ENCODE data around the gene COL19A1. TPM values are rescaled to one million over a fixed set of nuclear protein-coding genes. Genes with fewer than 3 reads are reported as not detected.

Gene COL19A1
- polyA plus RNA-seq, 1 of the 3 experiments (the other 2 are of a cell fraction): 0.15 TPM

DNA sequence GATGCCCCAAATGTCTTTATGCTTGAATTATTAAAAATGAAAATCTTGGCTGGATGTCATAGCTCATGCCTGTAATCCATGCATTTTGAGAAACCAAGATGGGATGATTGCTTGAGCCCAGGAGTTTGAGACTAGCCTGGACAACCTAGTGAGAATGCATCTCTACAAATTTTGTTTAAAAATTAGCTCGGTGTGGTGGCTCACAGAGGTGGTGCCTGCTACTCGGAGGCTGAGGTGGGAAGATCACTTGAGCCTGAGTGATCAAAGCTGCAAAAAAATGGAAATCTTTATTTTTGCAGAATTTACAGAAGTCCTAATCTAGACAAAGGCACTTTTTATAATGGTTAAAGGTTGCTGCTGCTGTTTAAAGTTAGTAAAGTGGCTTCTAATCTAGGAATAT, 20.0 kb upstream of the COL19A1 start (continued):
- TF ChIP-seq, protein P1, sequence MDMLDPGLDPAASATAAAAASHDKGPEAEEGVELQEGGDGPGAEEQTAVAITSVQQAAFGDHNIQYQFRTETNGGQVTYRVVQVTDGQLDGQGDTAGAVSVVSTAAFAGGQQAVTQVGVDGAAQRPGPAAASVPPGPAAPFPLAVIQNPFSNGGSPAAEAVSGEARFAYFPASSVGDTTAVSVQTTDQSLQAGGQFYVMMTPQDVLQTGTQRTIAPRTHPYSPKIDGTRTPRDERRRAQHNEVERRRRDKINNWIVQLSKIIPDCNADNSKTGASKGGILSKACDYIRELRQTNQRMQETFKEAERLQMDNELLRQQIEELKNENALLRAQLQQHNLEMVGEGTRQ (IDR thresholded peaks at IDR 0.05; ENCODE audit: borderline replicate concordance, low read depth, low read length): no peak
- TF ChIP-seq EP300 (IDR thresholded peaks at IDR 0.05; ENCODE audit: borderline replicate concordance in 1 of 2, low read depth in 1 of 2, low read length in 1 of 2) (no peak), NFIC (IDR thresholded peaks at IDR 0.05; ENCODE audit: borderline replicate concordance) (no peak), USF1 (IDR thresholded peaks at IDR 0.05; ENCODE audit: borderline replicate concordance, low read depth) (no peak)

GRCh38 chr6:69846770-69847491, 19.4 kb upstream of the COL19A1 start:
- Histone ChIP-seq H3K36me3 (replicated peaks in 1 of 2; ENCODE audit: control insufficient read depth in 1 of 2, insufficient read depth in 2 of 2, low read length in 1 of 2) (no peaks in the 10 kb centered on the region), H3K4me1 (ENCODE audit: control insufficient read depth in 1 of 2, insufficient read depth in 2 of 2, low read depth in 1 of 2, low read length in 1 of 2) (no peaks in the 10 kb centered on the region), H3K4me3 (ENCODE audit: low read depth in 2 of 2, low read length in 1 of 2) (no peak overlapping the region), H3F3A (replicated peaks; ENCODE audit: insufficient read depth) (no peaks in the 10 kb centered on the region), H3K27me3 (ENCODE audit: insufficient read depth) (no peaks in the 10 kb centered on the region), H3K9ac (no peak overlapping the region), H3K79me2 (ENCODE audit: insufficient read depth) (no peaks in the 10 kb centered on the region; the same call in 1 of the 2 replicates), H2AFZ (ENCODE audit: low read depth) (no peak overlapping the region), H3K4me2 (no peak overlapping the region), H3K9me2 (no peaks in the 10 kb centered on the region), H4K20me1 (ENCODE audit: insufficient read depth) (no peaks in the 10 kb centered on the region), H3K9me3 (peaks cover under 1% of the 10 kb centered on the region; the same call in 1 of the 2 replicates), H3K27ac (ENCODE audit: low read depth in 2 of 2, low read length in 1 of 2) (no peak overlapping the region)
- TF ChIP-seq RCOR1 (IDR thresholded peaks at IDR 0.05; ENCODE audit: low read length): no peak
- TF ChIP-seq USF1 (IDR thresholded peaks at IDR 0.05; ENCODE audit: borderline replicate concordance, low read depth): no peak
- TF ChIP-seq CHD2 (IDR thresholded peaks at IDR 0.05; ENCODE audit: low read length, partially characterized antibody): no peak
- TF ChIP-seq GATA2 (CRISPR knock-in tag; IDR thresholded peaks at IDR 0.05): no peak
- no peak for TF ChIP-seq TCF12 (IDR thresholded peaks at IDR 0.05)
- TF ChIP-seq, protein P1 (IDR thresholded peaks at IDR 0.05; ENCODE audit: borderline replicate concordance, low read depth, low read length): no peak
- TF ChIP-seq POLR2AphosphoS5 (IDR thresholded peaks at IDR 0.05; ENCODE audit: low read depth, low read length): no peak
- TF ChIP-seq JUND (IDR thresholded peaks at IDR 0.05): no peak
- TF ChIP-seq RFX5 (IDR thresholded peaks at IDR 0.05; ENCODE audit: low read length): no peak
- TF ChIP-seq YY1 (IDR thresholded peaks at IDR 0.05; ENCODE audit: low read depth): no peak
- no peak for TF ChIP-seq FOXJ3 (CRISPR knock-in tag; IDR thresholded peaks at IDR 0.05)
- no peak for TF ChIP-seq TEAD4 (IDR thresholded peaks at IDR 0.05; ENCODE audit: borderline replicate concordance, insufficient read depth)
- TF ChIP-seq SIN3A (IDR thresholded peaks at IDR 0.05; ENCODE audit: borderline replicate concordance, low read depth, low read length): no peak
- TF ChIP-seq, protein P2, sequence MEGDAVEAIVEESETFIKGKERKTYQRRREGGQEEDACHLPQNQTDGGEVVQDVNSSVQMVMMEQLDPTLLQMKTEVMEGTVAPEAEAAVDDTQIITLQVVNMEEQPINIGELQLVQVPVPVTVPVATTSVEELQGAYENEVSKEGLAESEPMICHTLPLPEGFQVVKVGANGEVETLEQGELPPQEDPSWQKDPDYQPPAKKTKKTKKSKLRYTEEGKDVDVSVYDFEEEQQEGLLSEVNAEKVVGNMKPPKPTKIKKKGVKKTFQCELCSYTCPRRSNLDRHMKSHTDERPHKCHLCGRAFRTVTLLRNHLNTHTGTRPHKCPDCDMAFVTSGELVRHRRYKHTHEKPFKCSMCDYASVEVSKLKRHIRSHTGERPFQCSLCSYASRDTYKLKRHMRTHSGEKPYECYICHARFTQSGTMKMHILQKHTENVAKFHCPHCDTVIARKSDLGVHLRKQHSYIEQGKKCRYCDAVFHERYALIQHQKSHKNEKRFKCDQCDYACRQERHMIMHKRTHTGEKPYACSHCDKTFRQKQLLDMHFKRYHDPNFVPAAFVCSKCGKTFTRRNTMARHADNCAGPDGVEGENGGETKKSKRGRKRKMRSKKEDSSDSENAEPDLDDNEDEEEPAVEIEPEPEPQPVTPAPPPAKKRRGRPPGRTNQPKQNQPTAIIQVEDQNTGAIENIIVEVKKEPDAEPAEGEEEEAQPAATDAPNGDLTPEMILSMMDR (IDR thresholded peaks at IDR 0.05): no peak
- no peak for TF ChIP-seq FOXM1 (IDR thresholded peaks at IDR 0.05; ENCODE audit: low read depth)
- TF ChIP-seq GABPA (IDR thresholded peaks at IDR 0.05; ENCODE audit: low read depth): no peak
- WGBS (ENCODE audit: low lambda C conversion rate): 56% methylated on average over 2 of the region's 2 CpGs
- DNase-seq: no peak
- ChIA-PET POLR2A (no interaction called here), CTCF (no interaction called here)

Measured in SK-N-SH (cell line).